ENCODE measurements around the gene LDB2. TPM values are rescaled to one million over a fixed set of nuclear protein-coding genes. Genes with fewer than 3 reads are reported as not detected.

The LDB2 gene
- total RNA-seq, 4 donors from 2014 or later, result 3.9 to 43.7 (median 7.8) TPM

GRCh38 chr4:16467061-16467460 lies 431.4 kb downstream of the LDB2 start:
- Histone ChIP-seq H3K36me3 (no peaks in the 10 kb centered on the region), H3K27ac (no peak overlapping the region), H3K4me1 (no peaks in the 10 kb centered on the region), H3K9me3 (no peaks in the 10 kb centered on the region), H3K27me3 (no peaks in the 10 kb centered on the region), H3K4me3 (no peak overlapping the region)
- TF ChIP-seq POLR2A (IDR thresholded peaks at IDR 0.05), result no peak
- no peak for TF ChIP-seq CTCF (IDR thresholded peaks at IDR 0.05)
- no peak for DNase-seq

- no peaks in the 10 kb centered on the region for H3K4me1 ChIP-seq
- no peaks in the 10 kb centered on the region for H3K36me3 ChIP-seq
- TF ChIP-seq CTCF (IDR thresholded peaks at IDR 0.05) (no peak), POLR2A (IDR thresholded peaks at IDR 0.05) (no peak)
- no peaks in the 10 kb centered on the region for H3K27me3 ChIP-seq
- no peak overlapping the region for H3K27ac ChIP-seq
- H3K9me3 ChIP-seq, result no peaks in the 10 kb centered on the region
- no peak overlapping the region for H3K4me3 ChIP-seq
- no peak for DNase-seq
Measured at GRCh38 chr4:16466581-16466980, 431.9 kb downstream of the LDB2 start.

GRCh38 chr4:16464651-16465050 lies 433.8 kb downstream of the LDB2 start:
- H3K36me3 ChIP-seq, result no peaks in the 10 kb centered on the region
- H3K4me1 ChIP-seq, result no peaks in the 10 kb centered on the region
- H3K4me3 ChIP-seq, result no peak overlapping the region
- no peaks in the 10 kb centered on the region for H3K9me3 ChIP-seq
- TF ChIP-seq CTCF (IDR thresholded peaks at IDR 0.05), result no peak
- TF ChIP-seq POLR2A (IDR thresholded peaks at IDR 0.05), result no peak
- no peak for DNase-seq
- no peak overlapping the region for H3K27ac ChIP-seq
- no peaks in the 10 kb centered on the region for H3K27me3 ChIP-seq

DNA sequence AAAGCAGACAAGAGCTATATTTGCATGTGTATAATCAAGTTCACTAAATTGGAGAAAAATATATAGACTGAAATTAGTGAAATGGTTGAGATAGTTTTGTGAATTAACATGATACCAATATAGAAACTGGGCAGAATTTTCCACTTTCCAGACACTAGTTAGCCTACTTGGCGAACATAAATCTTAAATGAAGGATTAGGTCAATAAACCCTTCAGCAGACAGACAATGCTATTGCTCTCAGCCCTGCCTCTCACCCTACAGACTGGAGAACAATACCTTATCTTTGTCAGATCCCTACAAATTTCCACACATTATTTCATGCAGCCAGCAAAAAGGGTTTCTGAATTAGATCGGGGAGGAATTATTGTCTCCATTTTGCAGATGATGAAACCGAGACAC lies 435.8 kb downstream of the LDB2 start:
- DNase-seq, result no peak
- Histone ChIP-seq H3K4me1 (no peaks in the 10 kb centered on the region), H3K9me3 (no peaks in the 10 kb centered on the region), H3K27me3 (no peaks in the 10 kb centered on the region), H3K4me3 (no peak overlapping the region), H3K27ac (no peak overlapping the region), H3K36me3 (no peaks in the 10 kb centered on the region)
- TF ChIP-seq POLR2A (IDR thresholded peaks at IDR 0.05) (no peak), CTCF (IDR thresholded peaks at IDR 0.05) (no peak)

DNA sequence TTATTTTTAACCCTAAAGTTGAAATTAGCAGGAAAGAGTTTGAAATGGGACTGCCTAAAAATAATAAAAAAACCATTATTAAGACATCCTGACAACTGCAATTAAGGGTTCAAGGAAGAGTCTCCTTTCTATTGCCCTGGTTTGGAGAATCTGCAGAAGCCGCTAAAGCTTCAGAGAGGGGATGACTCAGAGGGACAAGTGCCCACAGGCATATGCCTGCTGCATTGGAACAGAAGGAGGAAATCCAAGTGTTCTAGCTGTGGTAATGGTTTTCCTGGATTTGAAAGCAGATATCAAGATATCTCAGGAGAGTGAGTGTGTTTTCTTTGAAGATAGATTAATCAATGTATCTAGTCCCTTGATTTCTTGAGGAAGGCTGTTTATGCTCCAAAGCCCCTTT lies 437.1 kb downstream of the LDB2 start:
- Histone ChIP-seq H3K36me3 (no peaks in the 10 kb centered on the region), H3K9me3 (no peaks in the 10 kb centered on the region), H3K27me3 (no peaks in the 10 kb centered on the region), H3K4me1 (no peaks in the 10 kb centered on the region), H3K4me3 (no peak overlapping the region), H3K27ac (no peak overlapping the region)
- no peak for DNase-seq
- TF ChIP-seq CTCF (IDR thresholded peaks at IDR 0.05) (no peak), POLR2A (IDR thresholded peaks at IDR 0.05) (no peak)

GRCh38 chr4:16457944-16458343 lies 440.5 kb downstream of the LDB2 start:
- Histone ChIP-seq H3K4me1 (no peaks in the 10 kb centered on the region), H3K27ac (no peak overlapping the region), H3K9me3 (no peaks in the 10 kb centered on the region), H3K4me3 (no peak overlapping the region), H3K27me3 (no peaks in the 10 kb centered on the region), H3K36me3 (no peaks in the 10 kb centered on the region)
- TF ChIP-seq POLR2A (IDR thresholded peaks at IDR 0.05), result no peak
- no peak for TF ChIP-seq CTCF (IDR thresholded peaks at IDR 0.05)
- DNase-seq, result no peak
